ENCODE data around the gene KLHDC4.

Gene KLHDC4

GRCh38 chr16:87661561-87661960 lies 104.2 kb downstream of the KLHDC4 start:
- peak; percentile 45 to 52 for DNase-seq
- TF ChIP-seq POLR2A (IDR thresholded peaks at IDR 0.05; ENCODE audit: low read length) (no peak), GATA1 (IDR thresholded peaks at IDR 0.05; ENCODE audit: low read depth, low read length) (no peak)

GRCh38 chr16:87658564-87659225 lies 107.1 kb downstream of the KLHDC4 start:
- no peak for TF ChIP-seq GATA1 (IDR thresholded peaks at IDR 0.05; ENCODE audit: low read depth, low read length)
- no peak for TF ChIP-seq POLR2A (IDR thresholded peaks at IDR 0.05; ENCODE audit: low read length)
- no peak for DNase-seq

All from erythroblast (primary cell).